Left cardiac atrium (tissue), 4 donors: ENCODE results near the gene C1orf159. TPM values are rescaled to one million over a fixed set of nuclear protein-coding genes. Genes with fewer than 3 reads are reported as not detected.

Source experiments
- ATAC-seq, 2 donors: fragments of 200-7000 bp; cut with Tn5 transposase; one replicate each; pipeline ENCODE4 v1.9.1; 2020; ENCODE audit warnings: mild to moderate bottlenecking in 2 of 2, moderate library complexity in 2 of 2
- DNase-seq: peaks from one replicate; pipeline ENCODE4 v3.0.0-alpha.2; 2020
- intact Hi-C, 2 donors: fragments of 100-400 bp; cut with DNase I; formaldehyde crosslinking; loops; one replicate each; pipeline versions ENCODE4 v1.14.1 to v1.15.1; 2022 to 2023
- total RNA-seq, 2 donors: library from RNA; stranded (reverse); fragmentation: NEBNext Ultra II Directional; extraction: Animal tissue kit (Norgen Biotek cat#: 25700); gene quantifications; one replicate each; pipeline ENCODE4 v1.2.1, GENCODE V29; 2021
- donor health status: DM: no; HTN: yes; CAD: no.
- donor health status: DM: no; HTN: yes; CAD: no; lungs with severe emphysema.
- donor health status: DM: yes; HTN: yes; CAD: no.
- donor health status: Dilated cardiomyopathy.

Gene C1orf159
- total RNA-seq, 2 donors from 2014 or later, result 5.3 to 6.1 TPM

DNA sequence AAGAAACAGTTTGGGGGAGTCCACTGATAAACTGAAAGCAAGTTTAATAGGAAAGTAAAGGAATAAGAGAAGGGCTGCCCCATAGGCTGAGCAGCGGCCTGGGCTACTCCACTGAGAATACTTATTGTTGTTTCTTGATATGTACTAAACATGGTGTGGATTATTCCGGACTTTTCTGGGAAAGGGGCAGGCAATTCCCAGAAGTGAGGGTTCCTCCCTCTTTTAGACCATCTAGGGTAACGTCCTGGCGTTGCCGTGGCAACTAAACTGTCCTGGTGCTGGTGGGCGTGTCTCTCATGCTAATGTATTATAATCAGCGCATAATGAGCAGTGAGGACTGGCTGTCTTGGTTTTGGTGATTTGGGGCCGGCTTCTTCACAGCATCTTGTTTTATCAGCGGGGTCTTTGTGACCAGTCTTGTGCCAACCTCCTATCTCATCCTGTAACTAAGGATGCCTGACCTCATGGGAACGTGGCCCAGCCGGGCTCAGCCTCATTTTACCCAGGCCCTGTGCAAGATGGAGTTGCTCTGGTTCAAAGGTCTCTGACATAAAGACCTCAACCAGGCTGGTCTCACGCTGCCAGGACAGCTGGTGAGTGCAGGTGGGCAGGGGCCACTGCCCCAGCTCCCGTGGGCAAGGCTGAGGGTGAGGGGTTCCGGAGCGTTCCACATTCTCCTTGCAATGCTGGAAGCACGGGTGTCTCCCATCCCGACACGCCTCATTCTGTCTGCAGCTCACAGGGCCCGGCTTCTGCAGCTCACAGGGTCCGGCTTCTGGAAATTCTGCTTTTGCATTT is 19.6 kb upstream of the C1orf159 start:
- no peak for ATAC-seq
- intact Hi-C loops, result no loop called here
- DNase-seq, result no peak

DNA sequence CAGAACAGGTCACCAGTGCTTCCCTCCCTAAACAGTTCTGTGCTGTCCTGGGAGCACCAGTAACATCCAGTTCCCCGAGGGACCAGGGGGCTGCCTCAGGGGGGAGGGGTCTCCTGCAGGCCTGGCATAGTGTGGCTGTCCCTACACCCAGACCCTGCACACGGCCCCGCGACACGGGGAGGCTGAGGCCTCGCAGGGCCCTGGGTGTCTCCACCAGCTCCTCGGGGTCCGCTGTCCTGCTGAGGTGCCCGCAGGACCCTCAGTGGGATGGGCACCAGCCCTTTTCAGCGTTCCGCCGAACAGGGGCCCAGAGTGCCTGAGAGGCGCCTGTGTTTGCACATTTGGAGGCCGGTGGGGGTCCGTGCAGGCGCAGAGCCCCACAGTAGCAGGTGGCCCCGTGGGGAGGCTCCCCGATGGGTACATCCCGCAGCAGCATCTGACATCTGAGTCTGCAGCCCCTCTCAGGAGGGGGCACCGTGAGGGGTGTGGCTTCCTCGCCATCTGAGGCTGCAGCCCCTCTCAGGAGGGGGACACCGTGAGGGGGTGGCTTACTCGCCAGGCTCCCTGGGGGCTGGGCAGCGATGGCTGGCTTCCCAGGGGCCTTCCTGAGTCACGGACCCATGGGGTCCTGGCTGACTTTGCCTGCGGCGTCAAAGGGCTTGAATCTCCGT is 18.5 kb upstream of the C1orf159 start:
- intact Hi-C loops, result no loop called here
- ATAC-seq, result no peak
- DNase-seq, result no peak

DNA sequence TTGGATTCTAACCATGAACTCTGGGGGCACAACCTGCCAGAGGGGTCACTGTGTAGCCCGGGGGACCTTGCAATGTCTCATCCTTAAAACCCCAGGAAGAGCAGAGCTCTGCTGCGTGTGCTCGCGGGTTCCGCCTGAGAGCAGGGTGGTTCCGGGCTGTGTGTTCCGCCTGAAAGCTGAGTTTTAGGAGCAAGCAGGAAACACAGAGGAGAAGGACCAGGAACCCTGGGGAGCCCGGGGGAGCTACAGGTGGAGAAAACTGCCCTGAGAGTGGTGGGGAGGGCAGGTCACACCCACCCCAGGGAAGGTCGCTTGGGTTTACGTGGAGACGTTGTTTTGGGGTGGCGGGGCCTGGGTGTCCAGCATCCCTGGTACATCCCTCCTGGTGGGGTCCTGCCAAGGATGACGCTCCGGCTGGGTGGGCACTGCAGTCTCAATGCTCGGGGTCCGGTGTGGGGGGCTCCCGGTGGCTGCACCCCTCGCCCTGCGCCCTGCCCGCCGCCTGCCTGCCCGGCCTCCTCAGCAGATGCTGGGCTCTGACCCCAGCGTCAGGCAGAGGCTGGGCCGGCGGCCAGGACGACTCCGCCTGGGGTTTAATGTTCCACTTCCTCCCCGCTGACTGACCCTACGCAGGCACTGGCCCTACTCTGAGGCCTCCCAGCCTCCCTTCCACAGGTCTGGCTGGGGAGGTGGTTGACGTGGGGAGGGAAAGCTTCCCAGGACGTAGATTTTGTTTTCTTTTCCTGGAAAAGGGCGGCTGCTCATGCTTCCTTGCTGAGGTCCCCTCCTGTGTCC is 17.3 kb upstream of the C1orf159 start:
- ATAC-seq (peak; percentile 35 to 42), DNase-seq (no peak)
- intact Hi-C loops, result no loop called here

DNA sequence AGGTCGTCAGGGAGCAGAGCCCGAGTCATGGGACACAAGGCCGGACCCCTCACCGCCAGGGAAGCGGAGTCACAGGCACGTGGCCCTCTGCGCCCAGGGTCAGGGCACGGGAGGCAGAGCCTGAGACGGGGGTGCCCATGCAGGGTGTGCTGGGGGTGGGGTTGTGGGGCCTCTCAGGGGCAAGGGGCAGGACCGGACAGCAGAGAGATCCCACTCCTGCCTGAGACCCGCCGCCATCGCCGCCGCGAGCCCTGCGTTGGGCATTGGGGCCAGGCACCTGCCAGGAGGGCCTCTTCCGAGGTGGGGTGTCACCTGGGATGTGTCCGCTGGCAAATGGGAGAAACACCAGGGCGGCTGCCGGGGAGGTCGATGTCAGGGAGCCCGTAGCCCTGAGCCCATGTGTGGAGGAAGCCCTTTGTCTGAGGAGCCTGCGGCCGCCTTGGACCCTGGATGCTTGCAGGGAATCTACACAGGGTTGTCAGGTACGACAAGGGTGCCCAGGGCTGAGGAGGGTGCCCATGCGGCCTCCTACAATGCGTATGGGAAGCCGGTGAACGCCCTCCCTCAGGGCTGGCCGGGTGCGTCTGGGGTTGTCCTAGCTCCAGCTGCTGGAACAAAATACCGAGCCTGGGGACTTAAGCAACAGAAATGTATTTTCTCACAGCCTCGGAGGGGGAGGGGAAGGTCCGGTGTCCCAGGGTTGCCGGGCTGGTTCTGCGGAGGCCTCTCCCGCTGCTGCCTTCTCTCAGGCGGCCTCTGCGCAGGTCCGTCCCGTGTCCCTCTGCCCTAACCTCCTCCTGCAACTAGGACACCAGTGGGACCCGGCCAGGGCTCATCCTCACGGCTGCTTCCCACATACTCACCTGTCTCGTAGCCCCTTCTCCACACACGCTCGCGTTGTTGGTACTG is 16.4 kb upstream of the C1orf159 start:
- DNase-seq (no peak), ATAC-seq (no peak)
- intact Hi-C loops, result no loop called here

DNA sequence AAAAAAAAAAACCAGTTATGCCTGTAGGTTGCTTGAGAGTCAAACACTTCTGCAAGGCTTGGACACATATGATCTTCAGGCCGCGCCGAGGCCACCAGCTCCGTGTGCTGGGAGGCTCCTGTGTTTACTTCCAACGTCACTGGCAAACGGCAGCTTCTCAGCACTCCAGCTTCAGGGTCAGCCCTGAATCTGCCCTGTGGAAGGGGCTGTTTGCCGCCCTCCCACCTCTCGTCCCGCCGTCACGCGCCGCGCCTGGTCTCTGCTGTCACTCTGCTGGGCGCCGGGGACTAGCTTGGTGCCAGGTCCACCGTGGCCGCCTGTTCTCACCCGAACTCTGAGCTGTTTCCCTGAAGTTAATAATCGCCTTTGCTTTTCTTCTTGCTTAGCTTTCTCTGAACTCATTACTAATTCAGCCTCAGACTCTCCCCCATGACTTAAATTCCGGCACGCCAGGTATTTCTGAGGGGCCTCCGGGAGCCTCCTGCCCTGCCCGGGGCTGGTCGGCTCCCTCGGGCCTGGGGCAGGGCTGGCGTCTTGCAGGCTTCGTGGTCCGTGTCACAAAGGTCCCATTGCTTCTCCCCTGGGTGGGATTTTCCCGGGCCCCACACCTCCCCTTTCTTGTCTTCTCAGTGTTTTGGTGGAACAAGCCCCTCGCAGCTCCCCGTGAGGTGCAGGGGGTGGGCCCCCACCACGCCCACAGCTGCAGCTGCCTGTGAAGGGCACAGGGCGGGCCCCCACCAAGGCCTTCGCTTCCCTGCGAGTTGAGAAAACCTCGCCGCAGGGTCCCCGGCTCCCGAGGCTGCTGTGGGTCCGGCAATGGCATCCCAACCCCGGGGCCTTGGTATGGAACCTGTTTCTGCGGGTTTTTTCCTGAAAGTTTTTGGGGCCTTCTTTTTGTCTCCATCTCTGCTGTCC is 14.6 kb upstream of the C1orf159 start:
- intact Hi-C loops, result no loop called here
- DNase-seq (no peak), ATAC-seq (no peak)

DNA sequence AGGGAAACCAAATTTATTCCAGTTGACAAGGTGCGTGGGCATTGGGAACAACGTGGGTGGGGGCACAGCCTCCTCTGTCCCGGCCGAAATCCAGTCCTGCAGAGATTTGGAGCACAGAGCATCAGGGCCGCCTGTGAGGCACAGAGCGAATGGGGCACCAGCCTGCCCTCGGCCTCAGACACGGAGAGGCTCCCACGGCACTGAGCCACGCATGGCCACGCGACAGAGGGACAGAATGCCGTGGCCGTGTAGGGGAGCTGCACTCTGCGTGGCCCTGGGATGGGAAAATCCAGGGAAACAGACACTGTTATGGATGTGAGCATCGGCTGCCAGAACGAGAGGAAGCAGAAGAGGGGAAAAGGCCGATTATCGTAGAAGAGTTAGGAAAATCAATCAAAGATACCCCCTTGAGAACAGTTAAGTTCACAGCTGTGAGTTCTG is 13.5 kb upstream of the C1orf159 start:
- DNase-seq, result no peak
- intact Hi-C loops, result no loop called here

DNA sequence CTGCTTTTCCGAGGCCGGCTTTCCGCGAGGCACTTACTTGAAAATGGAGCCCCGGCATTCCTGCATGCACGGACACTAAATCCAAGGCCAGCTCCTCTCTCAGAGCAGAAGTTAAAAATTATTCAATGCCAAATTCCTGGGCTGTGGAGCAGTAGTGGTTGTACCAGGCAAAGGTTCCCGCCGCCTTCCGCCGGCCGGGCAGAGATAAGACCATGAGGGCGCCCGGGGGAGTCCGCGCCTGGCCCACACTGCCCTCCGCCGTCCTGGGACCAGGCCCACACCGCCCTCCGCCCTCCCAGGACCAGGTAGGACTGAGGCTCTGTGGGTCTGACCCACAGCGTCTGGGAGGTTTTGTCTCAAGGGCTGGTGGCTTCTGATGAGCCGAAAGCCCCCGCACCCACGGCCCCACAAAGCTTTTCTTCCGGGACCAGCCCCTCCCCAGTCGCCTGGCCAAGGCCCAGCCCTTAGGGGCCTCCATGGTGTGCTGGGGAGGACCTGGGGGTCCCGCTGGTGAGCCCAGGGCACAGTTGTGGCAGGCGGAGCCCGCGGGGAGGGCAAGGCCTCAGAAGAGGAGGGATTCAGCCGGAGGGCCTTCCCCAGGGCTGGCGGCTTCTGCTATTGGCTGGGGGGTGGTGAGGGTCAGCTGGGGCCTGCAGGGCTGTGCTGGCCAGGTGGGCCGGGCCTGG is 12.7 kb upstream of the C1orf159 start:
- intact Hi-C loops, result no loop called here

More for the DNA sequence above, 13.5 kb upstream of the C1orf159 start:
- no peak for ATAC-seq

DNA sequence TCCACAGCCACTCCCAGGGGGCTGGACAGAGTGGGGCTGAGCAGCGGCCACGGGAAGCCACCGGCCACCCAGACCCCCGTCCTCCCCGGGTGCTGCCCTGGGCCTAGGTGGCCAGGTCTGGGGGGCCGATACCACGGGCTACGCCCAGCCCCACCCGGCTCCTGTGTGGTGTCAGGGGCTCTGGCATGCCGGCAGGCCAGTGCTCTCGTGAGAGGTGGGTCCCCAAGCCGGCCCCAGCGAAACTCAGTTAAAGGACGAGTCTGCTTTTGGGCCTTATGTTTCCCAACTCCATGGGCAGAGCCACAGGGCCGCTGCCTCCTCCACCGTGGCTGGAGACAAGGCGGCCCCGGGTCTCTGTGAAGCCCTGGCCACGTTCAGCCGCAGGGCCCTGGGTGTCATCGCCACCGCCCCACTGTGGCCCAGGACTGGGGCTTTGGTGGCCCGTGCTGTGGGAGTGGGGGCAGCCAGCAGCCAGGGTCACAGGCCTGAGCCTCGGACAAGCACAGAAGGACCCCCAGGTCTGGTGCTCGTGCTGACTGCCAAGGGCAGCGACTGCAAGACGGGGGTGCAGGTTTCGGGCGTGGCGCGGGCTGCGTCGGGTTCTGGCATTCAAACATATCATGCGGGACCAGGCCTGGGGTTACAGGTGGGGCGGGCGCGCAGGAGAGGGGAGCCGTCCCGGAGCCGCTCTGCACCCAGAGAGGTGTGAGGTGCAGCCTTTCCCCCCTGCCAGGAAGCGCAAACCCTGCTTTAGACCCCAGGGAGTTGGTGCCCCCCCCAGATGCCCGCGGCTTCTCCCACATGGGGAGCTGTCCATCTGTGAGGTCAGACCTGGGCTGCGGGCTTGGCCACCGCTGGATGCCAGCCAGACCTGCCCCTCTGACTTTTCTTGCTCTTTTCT is 11.9 kb upstream of the C1orf159 start:
- peak in 1 of 2 donors; percentile 12 for ATAC-seq
- intact Hi-C loops, result no loop called here
- DNase-seq, result no peak

More for the DNA sequence above, 12.7 kb upstream of the C1orf159 start:
- ATAC-seq (peak; percentile 32 to 76), DNase-seq (no peak)

DNA sequence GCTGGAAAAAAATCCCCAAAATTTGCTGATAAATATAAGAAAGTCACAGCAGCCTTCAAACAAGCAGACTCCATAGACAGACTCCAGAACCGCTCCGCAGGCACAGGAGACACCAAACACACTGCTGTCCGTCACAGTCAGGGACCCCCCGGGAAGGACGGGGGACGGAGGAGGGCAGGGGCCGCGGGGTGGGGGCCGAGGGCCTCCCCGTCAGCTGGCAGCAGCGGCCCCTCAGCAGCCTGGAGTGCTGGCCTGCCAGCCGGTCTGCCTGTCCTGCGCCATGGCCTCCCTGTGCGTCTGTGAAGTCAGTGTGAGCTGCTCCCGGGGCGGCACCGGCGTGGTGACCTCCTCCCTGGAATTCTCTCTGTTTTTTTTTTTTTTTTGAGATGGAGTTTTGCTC is 10.1 kb upstream of the C1orf159 start:
- intact Hi-C loops, result no loop called here
- no peak for DNase-seq
- no peak for ATAC-seq

DNA sequence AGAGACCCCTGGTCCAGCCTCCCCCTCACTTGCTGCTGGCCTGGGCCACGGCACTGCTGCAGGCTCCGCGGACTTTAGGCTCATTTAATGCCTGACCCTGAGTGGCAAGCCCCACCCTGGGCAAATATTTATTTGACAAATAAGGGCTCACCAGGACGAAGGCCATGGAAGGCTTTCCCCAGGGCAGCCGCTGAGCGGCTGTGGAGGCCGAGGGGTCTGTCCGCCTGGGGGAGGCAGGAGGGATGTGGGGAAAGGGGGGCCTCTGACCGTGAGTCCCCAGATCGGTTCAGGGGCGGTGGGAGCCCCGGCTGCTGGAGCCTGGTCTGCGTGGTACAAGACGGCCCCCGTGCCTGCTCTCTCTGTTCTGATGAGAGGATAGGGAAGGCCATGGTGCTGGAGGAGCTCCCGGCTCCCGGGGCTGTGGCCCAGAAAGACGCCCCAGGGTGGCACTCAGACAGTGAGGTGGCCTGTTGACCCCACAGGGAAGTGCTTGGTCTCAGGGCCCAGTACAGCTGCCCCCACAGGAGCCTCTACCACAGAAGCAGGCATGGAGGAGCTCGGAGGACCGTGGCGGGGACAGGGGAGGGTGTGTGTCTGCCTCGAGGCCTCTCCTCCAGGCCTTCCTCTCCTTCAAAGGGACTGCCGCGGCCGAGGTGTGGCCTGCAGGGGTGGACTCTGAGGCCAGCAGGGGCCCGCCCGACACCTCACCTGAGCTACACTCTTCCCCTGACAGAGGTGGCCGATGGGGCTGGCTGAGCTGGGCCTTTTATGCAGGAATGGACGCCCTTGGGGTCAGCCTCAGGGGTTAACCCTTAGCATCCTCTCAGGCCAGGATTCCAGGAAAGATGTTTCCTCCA is 9.1 kb upstream of the C1orf159 start:
- intact Hi-C loops, result no loop called here
- no peak for DNase-seq
- ATAC-seq, result no peak

DNA sequence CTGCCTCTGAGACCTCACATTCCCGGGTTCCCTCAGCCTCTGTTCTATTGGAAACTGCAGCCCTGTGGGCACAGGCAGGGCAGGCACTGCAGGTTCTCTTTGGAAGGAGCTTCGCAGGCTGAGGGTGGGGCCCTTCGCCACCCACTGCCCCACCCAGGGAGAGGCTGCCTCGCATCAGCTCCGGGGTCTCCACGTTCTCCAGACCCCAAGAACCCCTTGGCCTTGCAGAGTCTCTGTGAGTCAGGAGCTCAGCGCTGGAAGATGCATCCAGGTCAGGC is 8.6 kb upstream of the C1orf159 start:
- no peak for ATAC-seq
- no peak for DNase-seq
- intact Hi-C loops, result no loop called here

DNA sequence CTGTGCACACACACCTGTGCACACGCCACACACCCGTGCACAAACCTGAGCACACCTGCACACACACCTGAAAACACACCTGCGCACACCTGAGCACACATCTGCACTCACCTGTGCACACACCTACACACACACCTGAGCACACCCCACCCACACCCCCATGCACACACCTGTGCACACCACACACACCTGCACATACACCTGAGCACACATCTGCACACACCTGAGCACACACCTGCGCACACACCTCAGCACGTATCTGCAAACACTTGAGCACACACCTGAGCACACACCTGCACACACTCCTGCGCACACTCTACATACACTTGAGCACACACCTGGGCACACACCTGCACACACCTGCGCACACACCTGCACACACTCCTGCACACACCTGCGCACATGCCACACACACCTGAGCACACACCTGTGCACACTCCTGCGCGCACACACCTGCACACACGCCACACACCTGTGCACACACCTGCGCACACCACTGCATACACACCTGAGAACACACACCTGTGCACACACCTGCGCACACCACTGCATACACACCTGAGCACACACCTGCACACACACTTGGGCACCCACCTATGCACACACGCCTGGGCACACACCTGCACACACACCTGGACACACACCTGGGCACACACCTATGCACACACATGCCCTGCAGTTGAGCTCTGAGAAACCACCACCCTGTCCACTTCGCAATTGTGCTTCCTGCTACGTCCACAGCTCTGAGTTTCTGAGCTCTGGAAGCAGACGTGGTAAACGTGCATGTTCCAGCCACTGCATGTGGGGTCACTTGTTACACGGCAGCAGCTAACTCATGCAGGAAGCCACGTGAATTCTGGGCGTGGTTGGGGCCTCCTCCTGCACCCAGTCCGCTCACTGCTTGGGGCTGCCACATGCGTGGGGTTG is 8.0 kb upstream of the C1orf159 start:
- ATAC-seq (no peak), DNase-seq (peak; percentile 9)
- intact Hi-C loops, result loop anchor here in 1 of 2 donors (2.0 kb wide), 2 partner anchors 129 to 167 kb away; no protein-coding TSS in a partner anchor

DNA sequence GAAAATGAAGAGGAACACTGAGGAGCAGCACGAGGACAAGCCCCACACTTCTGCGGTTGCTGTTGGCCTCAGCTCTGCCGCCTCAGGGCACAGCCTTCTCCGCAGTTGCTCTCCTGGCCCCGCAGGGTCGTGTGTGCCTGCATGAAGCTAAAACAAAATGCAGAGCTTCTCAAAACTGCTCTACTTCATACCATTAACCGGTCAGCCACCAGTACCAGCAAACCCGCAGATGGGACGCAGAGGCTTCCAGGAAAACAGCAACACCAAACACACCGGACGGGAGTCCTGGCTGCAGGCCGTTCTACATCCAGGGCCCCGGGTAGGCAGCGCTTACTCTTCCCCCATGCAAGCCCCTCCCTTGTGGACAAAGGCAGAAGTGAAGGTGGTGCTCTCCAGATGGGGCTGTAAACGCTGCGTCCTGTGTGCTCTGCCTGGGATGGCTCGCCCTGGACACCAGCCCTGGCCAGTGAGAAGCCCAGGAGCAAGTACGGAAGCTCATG is 7.1 kb upstream of the C1orf159 start:
- DNase-seq (peak; percentile 16), ATAC-seq (no peak)
- intact Hi-C loops, result loop anchor here in 1 of 2 donors (2.0 kb wide), 2 partner anchors 130 to 168 kb away; no protein-coding TSS in a partner anchor
